ENCODE data around the gene CNTNAP2.

CNTNAP2 gene

DNA sequence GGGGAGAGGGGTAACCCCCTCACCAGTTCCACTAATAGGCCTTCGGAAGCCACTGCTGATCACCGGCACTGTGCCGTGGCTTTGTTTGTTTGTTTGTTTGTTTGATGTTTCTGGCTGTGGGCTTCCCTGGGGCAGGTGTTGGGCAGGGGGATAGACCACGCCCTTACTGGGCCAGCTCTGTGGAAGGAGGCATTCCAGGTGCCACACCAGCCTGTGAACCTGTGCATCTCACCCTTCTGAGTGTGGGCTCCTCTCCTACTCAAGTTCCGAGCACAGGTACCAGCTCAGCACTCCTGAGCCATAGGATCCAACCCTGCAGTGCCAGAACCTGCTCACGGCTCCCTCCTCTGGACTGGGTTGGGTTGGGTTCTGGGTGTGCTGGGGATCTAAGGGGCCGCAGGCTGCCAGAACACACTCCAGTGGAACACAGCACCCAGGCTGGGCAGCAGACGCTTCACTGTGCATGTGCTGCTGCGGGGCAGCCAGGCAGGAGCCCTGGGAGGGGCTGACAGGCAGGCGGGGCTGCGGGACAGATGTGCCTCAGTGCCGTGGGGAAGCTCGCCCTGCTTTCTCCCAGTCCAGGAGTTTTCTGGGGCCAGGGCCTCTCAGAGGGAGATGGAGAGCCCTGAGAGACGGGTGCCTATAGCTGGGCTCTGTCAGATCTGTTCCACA lies 1053.9 kb downstream of the CNTNAP2 start:
- TF ChIP-seq FOXP2 (optimal IDR thresholded peaks at IDR 0.05; ENCODE audit: control extremely low read depth, extremely low read length, insufficient read depth) (no peak), EZH2 (IDR thresholded peaks at IDR 0.05) (no peak), POLR2AphosphoS5 (IDR thresholded peaks at IDR 0.05; ENCODE audit: borderline replicate concordance, low read depth, low read length) (no peak)
- no peak for DNase-seq (ENCODE audit: low read depth, low spot score)
- Histone ChIP-seq H3K9ac (ENCODE audit: insufficient read length) (no peak overlapping the region), H3K36me3 (ENCODE audit: insufficient read depth, low read length) (no peaks in the 10 kb centered on the region), H3K4me3 (no peak overlapping the region), H3K27ac (no peak overlapping the region), H3K9me3 (ENCODE audit: low read depth, low read length) (no peaks in the 10 kb centered on the region)

DNA sequence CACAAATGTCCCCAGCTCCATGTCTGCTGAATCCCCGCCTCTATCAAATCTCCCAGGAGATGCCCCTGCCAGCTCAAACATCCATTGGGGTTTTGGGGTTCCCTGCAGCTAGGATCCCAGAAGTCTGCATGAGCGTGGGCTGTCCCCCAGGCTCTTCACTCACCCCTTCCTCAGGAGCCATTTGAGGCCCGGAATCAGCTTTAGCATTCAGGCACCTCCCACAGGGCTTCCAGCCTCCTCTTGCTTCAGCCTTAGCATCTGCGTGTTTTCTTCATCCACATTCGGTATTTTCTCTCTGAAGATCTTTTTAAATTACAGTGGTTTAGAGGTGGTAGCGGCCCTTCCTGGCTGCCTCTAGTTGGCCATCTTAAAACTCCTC lies 1054.4 kb downstream of the CNTNAP2 start:
- DNase-seq (ENCODE audit: low read depth, low spot score) = no peak
- Histone ChIP-seq H3K4me3 (no peak overlapping the region), H3K27ac (no peak overlapping the region), H3K36me3 (ENCODE audit: insufficient read depth, low read length) (no peaks in the 10 kb centered on the region), H3K9ac (ENCODE audit: insufficient read length) (no peak overlapping the region), H3K9me3 (ENCODE audit: low read depth, low read length) (no peaks in the 10 kb centered on the region)
- TF ChIP-seq EZH2 (IDR thresholded peaks at IDR 0.05) (no peak), FOXP2 (optimal IDR thresholded peaks at IDR 0.05; ENCODE audit: control extremely low read depth, extremely low read length, insufficient read depth) (no peak), POLR2AphosphoS5 (IDR thresholded peaks at IDR 0.05; ENCODE audit: borderline replicate concordance, low read depth, low read length) (no peak)

DNA sequence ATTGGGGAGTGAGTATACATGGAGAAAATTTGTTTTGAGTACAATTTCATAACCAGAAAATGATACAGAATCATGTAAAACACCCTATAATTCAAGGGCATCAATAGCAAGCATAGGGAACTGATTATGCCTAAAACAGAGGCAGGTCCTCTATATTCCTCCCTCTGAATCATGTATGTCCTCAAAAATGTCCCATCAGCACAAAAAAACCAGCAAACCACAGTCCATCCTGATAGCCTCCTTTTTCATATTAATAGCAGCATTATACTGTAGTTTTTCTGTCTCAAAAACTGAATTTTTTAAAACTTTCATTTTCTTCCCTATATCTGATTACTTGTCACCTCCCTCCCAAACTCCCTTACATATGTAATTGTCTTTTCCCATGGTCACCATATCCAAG lies 1057.3 kb downstream of the CNTNAP2 start:
- no peak for DNase-seq (ENCODE audit: low read depth, low spot score)

DNA sequence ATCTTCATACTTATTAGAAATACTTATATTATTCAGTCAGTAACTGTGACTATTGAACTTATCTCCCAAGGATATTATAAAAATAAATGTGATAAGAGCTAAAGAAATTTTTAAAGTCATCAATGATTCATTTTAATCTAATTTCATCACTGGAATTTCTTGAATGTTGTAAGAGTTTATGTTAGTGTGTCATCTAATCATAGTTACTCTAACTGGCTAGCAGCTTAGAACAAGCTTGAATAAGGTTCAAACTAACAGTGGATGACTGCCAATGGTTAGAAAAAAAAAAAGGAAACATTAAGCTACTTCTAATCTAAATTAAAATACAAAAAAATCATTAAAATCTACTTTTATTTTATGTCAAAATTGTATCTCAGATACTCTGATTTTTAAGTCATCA lies 1066.3 kb downstream of the CNTNAP2 start:
- DNase-seq (ENCODE audit: low read depth, low spot score) = no peak
- no peak overlapping the region for H3K27ac ChIP-seq

More for the DNA sequence above, 1057.3 kb downstream of the CNTNAP2 start:
- no peaks in the 10 kb centered on the region for H3K9me3 ChIP-seq (ENCODE audit: low read depth, low read length)
- no peak overlapping the region for H3K4me3 ChIP-seq
- H3K27ac ChIP-seq = no peak overlapping the region
- no peaks in the 10 kb centered on the region for H3K36me3 ChIP-seq (ENCODE audit: insufficient read depth, low read length)
- TF ChIP-seq POLR2AphosphoS5 (IDR thresholded peaks at IDR 0.05; ENCODE audit: borderline replicate concordance, low read depth, low read length) (no peak), EZH2 (IDR thresholded peaks at IDR 0.05) (no peak), FOXP2 (optimal IDR thresholded peaks at IDR 0.05; ENCODE audit: control extremely low read depth, extremely low read length, insufficient read depth) (no peak)
- H3K9ac ChIP-seq (ENCODE audit: insufficient read length) = no peak overlapping the region

DNA sequence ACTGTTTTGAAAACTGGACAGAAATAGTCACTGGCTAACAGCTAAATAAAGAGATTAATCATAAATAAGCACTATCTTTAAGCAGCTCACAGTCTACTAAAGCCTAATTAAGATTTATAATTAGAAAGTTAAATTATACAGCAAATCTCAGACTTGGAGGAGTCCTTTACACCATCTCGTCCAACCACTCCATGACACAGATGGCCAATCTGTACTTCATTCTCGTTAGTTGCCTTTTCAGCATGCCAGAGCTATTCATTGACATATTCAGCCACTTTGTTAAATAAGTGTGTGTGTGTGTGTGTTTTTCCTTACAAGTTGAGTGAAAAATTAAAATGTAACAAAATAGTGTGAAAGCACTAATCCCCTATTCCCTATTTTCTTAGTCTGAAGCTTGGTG lies 1066.7 kb downstream of the CNTNAP2 start:
- DNase-seq (ENCODE audit: low read depth, low spot score) = no peak
- H3K9me3 ChIP-seq (ENCODE audit: low read depth, low read length) = no peaks in the 10 kb centered on the region
- TF ChIP-seq EZH2 (IDR thresholded peaks at IDR 0.05) (no peak), POLR2AphosphoS5 (IDR thresholded peaks at IDR 0.05; ENCODE audit: borderline replicate concordance, low read depth, low read length) (no peak), FOXP2 (optimal IDR thresholded peaks at IDR 0.05; ENCODE audit: control extremely low read depth, extremely low read length, insufficient read depth) (no peak)
- H3K4me3 ChIP-seq = no peak overlapping the region
- H3K36me3 ChIP-seq (ENCODE audit: insufficient read depth, low read length) = no peaks in the 10 kb centered on the region
- no peak overlapping the region for H3K9ac ChIP-seq (ENCODE audit: insufficient read length)
- H3K27ac ChIP-seq = no peak overlapping the region

More for the DNA sequence above, 1066.3 kb downstream of the CNTNAP2 start:
- Histone ChIP-seq H3K9me3 (ENCODE audit: low read depth, low read length) (no peaks in the 10 kb centered on the region), H3K9ac (ENCODE audit: insufficient read length) (no peak overlapping the region), H3K36me3 (ENCODE audit: insufficient read depth, low read length) (no peaks in the 10 kb centered on the region), H3K4me3 (no peak overlapping the region)
- no peak for TF ChIP-seq POLR2AphosphoS5 (IDR thresholded peaks at IDR 0.05; ENCODE audit: borderline replicate concordance, low read depth, low read length)
- TF ChIP-seq EZH2 (IDR thresholded peaks at IDR 0.05) = no peak
- TF ChIP-seq FOXP2 (optimal IDR thresholded peaks at IDR 0.05; ENCODE audit: control extremely low read depth, extremely low read length, insufficient read depth) = no peak

- no peak overlapping the region for H3K27ac ChIP-seq
- H3K36me3 ChIP-seq (ENCODE audit: insufficient read depth, low read length) = no peaks in the 10 kb centered on the region
- H3K9ac ChIP-seq (ENCODE audit: insufficient read length) = no peak overlapping the region
- H3K4me3 ChIP-seq = no peak overlapping the region
- no peaks in the 10 kb centered on the region for H3K9me3 ChIP-seq (ENCODE audit: low read depth, low read length)
- TF ChIP-seq POLR2AphosphoS5 (IDR thresholded peaks at IDR 0.05; ENCODE audit: borderline replicate concordance, low read depth, low read length) (no peak), EZH2 (IDR thresholded peaks at IDR 0.05) (no peak), FOXP2 (optimal IDR thresholded peaks at IDR 0.05; ENCODE audit: control extremely low read depth, extremely low read length, insufficient read depth) (no peak)
- DNase-seq (ENCODE audit: low read depth, low spot score) = no peak
These were observed 1071.9 kb downstream of the CNTNAP2 start for GRCh38 chr7:147188467-147188866.

DNA sequence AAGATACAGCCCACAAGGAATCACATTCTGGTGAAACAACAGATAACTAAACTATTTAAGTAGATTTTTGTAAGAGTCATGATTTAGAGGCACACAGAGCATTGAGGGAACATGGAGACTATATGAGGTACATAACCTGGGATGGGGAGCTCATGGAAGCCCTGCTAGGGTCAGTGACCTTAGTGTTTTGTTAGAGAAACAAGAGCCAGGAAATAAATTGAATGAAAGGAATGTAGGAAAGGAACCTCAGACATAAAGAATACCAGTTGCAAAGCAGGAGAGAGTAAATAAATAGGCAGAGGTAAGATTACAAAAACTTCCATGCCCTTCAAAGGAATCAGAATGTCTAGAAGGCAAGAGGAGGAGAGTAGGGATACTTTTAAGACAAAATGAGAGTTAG lies 1076.9 kb downstream of the CNTNAP2 start:
- DNase-seq (ENCODE audit: low read depth, low spot score) = no peak
- Histone ChIP-seq H3K9me3 (ENCODE audit: low read depth, low read length) (no peaks in the 10 kb centered on the region), H3K9ac (ENCODE audit: insufficient read length) (no peak overlapping the region), H3K36me3 (ENCODE audit: insufficient read depth, low read length) (no peaks in the 10 kb centered on the region), H3K27ac (no peak overlapping the region), H3K4me3 (no peak overlapping the region)
- TF ChIP-seq EZH2 (IDR thresholded peaks at IDR 0.05) = no peak
- TF ChIP-seq FOXP2 (optimal IDR thresholded peaks at IDR 0.05; ENCODE audit: control extremely low read depth, extremely low read length, insufficient read depth) = no peak
- TF ChIP-seq POLR2AphosphoS5 (IDR thresholded peaks at IDR 0.05; ENCODE audit: borderline replicate concordance, low read depth, low read length) = no peak

DNA sequence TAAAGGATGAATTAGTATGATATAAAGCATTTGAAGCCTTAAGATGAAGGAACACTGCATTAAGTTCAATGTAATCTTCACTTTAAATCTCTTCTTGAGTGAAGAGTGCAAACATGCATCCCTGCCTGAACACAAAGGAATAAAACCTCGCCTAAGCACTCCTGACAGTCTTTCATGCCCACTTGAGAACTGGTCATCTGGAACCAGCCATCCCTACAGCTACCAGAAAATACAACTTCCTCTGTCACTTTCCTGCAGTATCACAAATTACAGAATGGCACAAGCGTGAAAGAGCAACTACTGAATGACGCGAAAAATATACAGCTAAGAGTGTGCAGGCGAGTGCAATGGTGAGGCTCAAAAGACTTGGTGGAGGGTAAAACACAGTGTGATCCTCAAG lies 1079.9 kb downstream of the CNTNAP2 start:
- DNase-seq (ENCODE audit: low read depth, low spot score) = no peak
- Histone ChIP-seq H3K4me3 (no peak overlapping the region), H3K9ac (ENCODE audit: insufficient read length) (no peak overlapping the region), H3K27ac (no peak overlapping the region), H3K36me3 (ENCODE audit: insufficient read depth, low read length) (no peaks in the 10 kb centered on the region), H3K9me3 (ENCODE audit: low read depth, low read length) (no peaks in the 10 kb centered on the region)
- TF ChIP-seq FOXP2 (optimal IDR thresholded peaks at IDR 0.05; ENCODE audit: control extremely low read depth, extremely low read length, insufficient read depth) = no peak
- no peak for TF ChIP-seq POLR2AphosphoS5 (IDR thresholded peaks at IDR 0.05; ENCODE audit: borderline replicate concordance, low read depth, low read length)
- TF ChIP-seq EZH2 (IDR thresholded peaks at IDR 0.05) = no peak

- H3K27ac ChIP-seq = no peak overlapping the region
- no peaks in the 10 kb centered on the region for H3K36me3 ChIP-seq (ENCODE audit: insufficient read depth, low read length)
- TF ChIP-seq EZH2 (IDR thresholded peaks at IDR 0.05) = no peak
- H3K4me3 ChIP-seq = no peak overlapping the region
- H3K9ac ChIP-seq (ENCODE audit: insufficient read length) = no peak overlapping the region
- H3K9me3 ChIP-seq (ENCODE audit: low read depth, low read length) = no peaks in the 10 kb centered on the region
- DNase-seq (ENCODE audit: low read depth, low spot score) = no peak
These were observed 1080.4 kb downstream of the CNTNAP2 start for GRCh38 chr7:147197006-147197405.
